PC-9 (cell line): ENCODE measurements around the gene B3GLCT. TPM values are rescaled to one million over a fixed set of nuclear protein-coding genes. Genes with fewer than 3 reads are reported as not detected.

ENCODE experiments used
- BruUV-seq: library from RNA; stranded (reverse); fragments of 400-500 nt; replicated peaks from 2 replicates; lab custom pipeline; 2021; lab: Mats Ljungman, UMichigan
- CTCF ChIA-PET: fragments of 300-600 bp; sonication (Branson Sonifier 250); formaldehyde crosslinking; loops from one replicate; lab custom pipeline; 2022; ENCODE audit warnings: antibody characterized with exemption; lab: Charles Lee
- POLR2A ChIA-PET: fragments of 300-600 bp; sonication (Branson Sonifier 250); formaldehyde crosslinking; loops from one replicate; lab custom pipeline; 2022; ENCODE audit warnings: antibody characterized with exemption; ENCODE audit not compliant: unreplicated experiment; lab: Charles Lee
- DNase-seq, 2 experiments: peaks; one replicate each; pipeline versions ENCODE4 v3.0.0 to v3.0.0-alpha.2; 2015 to 2022; ENCODE audit warnings: mixed read lengths in 1 of 2
- H2AFZ ChIP-seq: fragments of 200-600 bp; sonication (generic); 2 replicates; pipeline ENCODE4 v1.8.1; 2017; ENCODE audit warnings: antibody characterized with exemption
- H3F3A ChIP-seq: fragments of 200-600 bp; sonication (generic); 2 replicates; pipeline ENCODE4 v1.8.1; 2017; ENCODE audit warnings: antibody characterized with exemption, mild to moderate bottlenecking, low read depth; ENCODE audit not compliant: insufficient read depth
- H3K27ac ChIP-seq: fragments of 200-600 bp; sonication (generic); 2 replicates; pipeline ENCODE4 v1.6.1; 2016; ENCODE audit warnings: mixed run types
- H3K27me3 ChIP-seq: fragments of 200-600 bp; sonication (generic); 2 replicates; pipeline ENCODE4 v1.6.1; 2016; ENCODE audit warnings: low read depth, mixed run types; ENCODE audit not compliant: insufficient read depth
- H3K36me3 ChIP-seq: fragments of 200-600 bp; sonication (generic); 2 replicates; pipeline ENCODE4 v1.6.1; 2016; ENCODE audit warnings: low read depth, mixed run types
- H3K4me1 ChIP-seq: fragments of 200-600 bp; sonication (generic); replicated peaks from 2 replicates; pipeline ENCODE4 v1.6.1; 2016; ENCODE audit warnings: mixed run types; ENCODE audit not compliant: insufficient read depth
- H3K4me2 ChIP-seq: fragments of 200-600 bp; sonication (generic); 2 replicates; pipeline ENCODE4 v1.6.1; 2017; ENCODE audit warnings: mixed run types
- H3K4me3 ChIP-seq: fragments of 200-600 bp; sonication (generic); 2 replicates; pipeline ENCODE4 v1.6.1; 2016; ENCODE audit warnings: mixed run types
- H3K79me2 ChIP-seq: fragments of 200-600 bp; sonication (generic); 2 replicates; pipeline ENCODE4 v1.6.1; 2017; ENCODE audit warnings: low read depth, mixed run types
- H3K9me2 ChIP-seq: fragments of 200-600 bp; sonication (generic); 2 replicates; pipeline ENCODE4 v1.8.1; 2017; ENCODE audit warnings: mild to moderate bottlenecking; ENCODE audit not compliant: insufficient read depth
- H3K9me3 ChIP-seq: fragments of 200-600 bp; sonication (generic); 2 replicates; pipeline ENCODE4 v1.8.1; 2016; ENCODE audit warnings: low read depth; ENCODE audit not compliant: insufficient read depth
- H4K20me1 ChIP-seq: fragments of 200-600 bp; sonication (generic); 2 replicates; pipeline ENCODE4 v1.8.1; 2017; ENCODE audit not compliant: insufficient read depth
- EZH2 ChIP-seq: fragments of 200-600 bp; sonication (generic); IDR thresholded peaks from 2 replicates; pipeline ENCODE4 v1.8.0; 2017; ENCODE audit warnings: antibody characterized with exemption, low read depth
- intact Hi-C: fragments of 100-400 bp; cut with micrococcal nuclease; formaldehyde crosslinking; loops from one replicate; pipeline ENCODE4 v1.10.0; 2022; ENCODE audit not compliant: unreplicated experiment
- total RNA-seq: library from RNA; stranded (reverse); gene quantifications from 2 replicates; pipeline ENCODE4 v1.2.3, GENCODE V29; 2021
- TF ChIP-seq, protein P1 (sequence below): fragments of 200-600 bp; sonication (generic); conservative IDR thresholded peaks from 2 replicates; pipeline ENCODE4 v1.6.1; 2017; ENCODE audit warnings: mixed run types, antibody characterized with exemption, mild to moderate bottlenecking, moderate library complexity

The B3GLCT gene
- total RNA-seq, 1 experiment from 2014 or later = 5.4 TPM

DNA sequence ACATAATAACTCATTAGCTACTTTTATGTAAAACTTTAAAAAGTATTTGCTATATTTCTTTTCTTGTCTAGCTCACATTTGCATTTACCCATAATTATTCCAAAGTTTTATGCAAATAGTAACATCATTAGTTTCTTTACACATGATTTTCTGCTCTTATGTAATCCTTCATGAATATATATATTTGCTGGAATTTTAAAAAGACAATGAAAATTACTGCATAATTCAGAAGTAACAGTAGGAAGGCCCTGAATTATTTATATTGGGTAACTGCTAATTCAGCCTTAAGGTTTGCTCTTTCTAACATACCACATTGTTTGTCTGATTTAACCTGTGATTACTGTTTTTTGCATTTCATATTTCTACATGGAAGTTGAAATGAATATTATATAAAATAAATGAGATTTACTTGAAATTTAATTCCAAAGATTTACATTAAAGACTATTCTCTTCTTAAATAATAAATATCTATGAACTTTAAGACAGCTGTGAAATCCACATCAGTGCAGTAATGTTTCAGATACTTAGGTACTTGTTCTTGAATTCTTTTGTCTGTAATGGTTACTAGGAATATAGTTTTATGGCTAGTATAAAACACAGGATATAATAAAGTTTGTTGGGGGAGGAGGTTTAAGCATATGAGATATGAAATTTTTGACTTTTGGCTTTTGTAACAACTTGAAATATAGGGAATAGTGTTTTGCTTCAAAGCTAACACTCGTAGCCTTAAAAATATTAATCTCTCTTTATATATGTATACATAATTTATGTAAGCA lies 46.0 kb downstream of the B3GLCT start:
- no peak for TF ChIP-seq EZH2
- TF ChIP-seq, protein P1, sequence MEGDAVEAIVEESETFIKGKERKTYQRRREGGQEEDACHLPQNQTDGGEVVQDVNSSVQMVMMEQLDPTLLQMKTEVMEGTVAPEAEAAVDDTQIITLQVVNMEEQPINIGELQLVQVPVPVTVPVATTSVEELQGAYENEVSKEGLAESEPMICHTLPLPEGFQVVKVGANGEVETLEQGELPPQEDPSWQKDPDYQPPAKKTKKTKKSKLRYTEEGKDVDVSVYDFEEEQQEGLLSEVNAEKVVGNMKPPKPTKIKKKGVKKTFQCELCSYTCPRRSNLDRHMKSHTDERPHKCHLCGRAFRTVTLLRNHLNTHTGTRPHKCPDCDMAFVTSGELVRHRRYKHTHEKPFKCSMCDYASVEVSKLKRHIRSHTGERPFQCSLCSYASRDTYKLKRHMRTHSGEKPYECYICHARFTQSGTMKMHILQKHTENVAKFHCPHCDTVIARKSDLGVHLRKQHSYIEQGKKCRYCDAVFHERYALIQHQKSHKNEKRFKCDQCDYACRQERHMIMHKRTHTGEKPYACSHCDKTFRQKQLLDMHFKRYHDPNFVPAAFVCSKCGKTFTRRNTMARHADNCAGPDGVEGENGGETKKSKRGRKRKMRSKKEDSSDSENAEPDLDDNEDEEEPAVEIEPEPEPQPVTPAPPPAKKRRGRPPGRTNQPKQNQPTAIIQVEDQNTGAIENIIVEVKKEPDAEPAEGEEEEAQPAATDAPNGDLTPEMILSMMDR = no peak
- no peaks in the 10 kb centered on the region for H3K36me3 ChIP-seq
- BruUV-seq = no TSS peak
- no peaks in the 10 kb centered on the region for H3K27me3 ChIP-seq
- H3K27ac ChIP-seq = no peak overlapping the region
- H3K9me3 ChIP-seq = no peaks in the 10 kb centered on the region
- H3K79me2 ChIP-seq = no peaks in the 10 kb centered on the region
- no peak overlapping the region for H2AFZ ChIP-seq
- ChIA-PET POLR2A (no interaction called here), CTCF (no interaction called here)
- intact Hi-C loops = no loop called here
- DNase-seq = no peak
- no peaks in the 10 kb centered on the region for H3F3A ChIP-seq
- no peak overlapping the region for H3K4me2 ChIP-seq
- no peaks in the 10 kb centered on the region for H3K4me1 ChIP-seq
- no peaks in the 10 kb centered on the region; the same call in 1 of the 2 replicates for H4K20me1 ChIP-seq
- no peaks in the 10 kb centered on the region; the same call in 1 of the 2 replicates for H3K9me2 ChIP-seq
- H3K4me3 ChIP-seq = no peak overlapping the region

DNA sequence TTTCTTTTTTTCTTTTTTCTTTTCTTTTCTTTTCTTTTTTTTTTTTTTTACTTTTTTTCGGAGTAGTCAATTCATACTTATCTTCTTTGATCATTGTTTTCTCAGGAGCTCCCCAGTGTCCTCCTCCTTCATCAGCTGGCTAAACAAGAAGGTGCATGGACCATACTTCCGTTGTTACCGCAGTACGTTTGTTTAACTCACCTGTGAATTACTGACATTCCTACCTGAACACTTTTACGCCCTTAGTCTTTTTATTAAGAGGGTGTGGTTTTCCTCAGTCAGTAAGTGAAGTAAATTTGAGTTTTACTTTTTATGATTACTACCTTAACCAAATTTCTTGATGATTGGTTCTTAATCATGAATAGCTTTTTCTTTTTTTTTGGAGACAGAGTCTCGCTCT lies 47.1 kb downstream of the B3GLCT start:
- Histone ChIP-seq H3K4me2 (no peak overlapping the region), H3K9me3 (no peaks in the 10 kb centered on the region), H3K36me3 (no peaks in the 10 kb centered on the region), H2AFZ (no peak overlapping the region), H3K4me3 (no peak overlapping the region), H3K27me3 (no peaks in the 10 kb centered on the region), H4K20me1 (no peaks in the 10 kb centered on the region; the same call in 1 of the 2 replicates), H3K9me2 (no peaks in the 10 kb centered on the region; the same call in 1 of the 2 replicates), H3K27ac (no peak overlapping the region), H3K4me1 (no peaks in the 10 kb centered on the region), H3K79me2 (no peaks in the 10 kb centered on the region), H3F3A (no peaks in the 10 kb centered on the region)
- ChIA-PET POLR2A (no interaction called here), CTCF (interaction anchor here (0.7 kb wide), 1 partner anchor 35 kb away, joined by 3 read pairs; no protein-coding TSS in a partner anchor)
- no TSS peak for BruUV-seq
- DNase-seq = no peak
- TF ChIP-seq EZH2 = no peak
- TF ChIP-seq, protein P1 = no peak
- intact Hi-C loops = no loop called here

DNA sequence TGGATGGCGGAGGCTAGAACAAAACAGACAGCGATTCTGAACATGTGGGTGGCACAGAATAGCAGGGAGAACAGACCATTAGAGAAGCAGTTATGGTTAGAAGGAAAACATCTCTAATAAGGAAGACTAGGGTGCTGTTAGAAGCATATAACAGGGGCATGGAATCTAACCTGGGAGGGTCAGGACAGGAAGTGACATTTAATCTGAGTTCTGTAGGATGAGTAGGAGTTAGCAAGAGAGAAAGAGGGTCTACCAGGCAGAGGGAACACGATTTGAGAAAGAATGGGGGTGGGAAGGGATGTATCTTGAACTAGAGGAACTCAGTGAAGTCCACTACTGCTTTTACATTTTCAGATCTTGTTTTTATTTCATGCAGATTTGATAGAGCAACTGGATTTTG lies 48.6 kb downstream of the B3GLCT start:
- ChIA-PET CTCF (no interaction called here), POLR2A (no interaction called here)
- Histone ChIP-seq H4K20me1 (no peaks in the 10 kb centered on the region; the same call in 1 of the 2 replicates), H3K36me3 (no peaks in the 10 kb centered on the region), H3K4me3 (no peak overlapping the region), H3K4me1 (no peaks in the 10 kb centered on the region), H3F3A (no peaks in the 10 kb centered on the region), H2AFZ (no peak overlapping the region), H3K4me2 (no peak overlapping the region), H3K79me2 (no peaks in the 10 kb centered on the region), H3K9me3 (no peaks in the 10 kb centered on the region), H3K9me2 (no peaks in the 10 kb centered on the region; the same call in 1 of the 2 replicates), H3K27me3 (no peaks in the 10 kb centered on the region), H3K27ac (no peak overlapping the region)
- no peak for DNase-seq
- BruUV-seq = no TSS peak
- TF ChIP-seq EZH2 = no peak
- TF ChIP-seq, protein P1 = no peak
- intact Hi-C loops = no loop called here
